ENCODE data around the gene DAP.

The DAP gene

DNA sequence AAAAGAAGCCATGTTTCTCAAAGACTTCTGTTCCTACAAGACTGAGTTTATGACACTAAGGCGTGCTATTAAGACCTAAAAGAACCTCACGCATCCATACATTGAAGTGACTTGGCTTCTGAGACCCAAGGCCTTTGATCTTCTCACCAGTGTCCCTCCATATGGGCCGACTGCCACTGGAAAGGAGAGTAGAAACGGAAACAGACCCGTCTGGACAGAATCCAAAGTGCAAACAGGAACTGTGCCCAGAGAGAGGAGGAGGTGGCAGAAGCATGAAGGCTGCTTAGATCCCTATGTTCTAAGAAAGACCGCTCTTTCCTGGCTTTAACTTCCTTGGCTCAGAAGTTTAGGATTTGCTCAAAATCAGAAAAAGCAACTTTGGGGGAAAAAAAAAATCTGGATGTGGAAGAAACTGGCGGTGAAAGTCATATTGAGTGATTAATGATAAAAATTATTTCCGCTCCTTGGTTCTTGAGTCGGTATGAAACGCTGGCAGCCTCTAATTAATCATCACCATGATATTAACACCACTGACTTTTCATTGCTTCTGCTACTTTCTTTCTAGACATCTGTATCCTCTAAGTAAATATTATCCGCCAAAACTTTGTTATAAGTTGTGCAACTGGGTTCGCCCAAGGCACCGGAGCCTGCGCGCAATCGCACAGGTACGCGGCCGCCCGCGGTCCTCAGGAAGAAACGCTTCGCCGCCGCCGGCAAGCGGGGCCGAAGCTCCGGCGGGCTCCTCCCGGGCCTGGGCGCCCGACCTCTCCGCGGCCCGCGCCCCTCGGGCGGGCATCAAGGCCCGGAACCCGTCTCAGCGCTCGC, 726 bp downstream of the DAP start:
- DNase-seq = peak; percentile 65

- no peak for DNase-seq
Observed at GRCh38 chr5:10759111-10759510, 1.9 kb downstream of the DAP start.

GRCh38 chr5:10757922-10758555, 3.0 kb downstream of the DAP start:
- no peak for DNase-seq

- no peak for DNase-seq
Observed at GRCh38 chr5:10757043-10757442, 4.0 kb downstream of the DAP start.

- DNase-seq = no peak
Observed at GRCh38 chr5:10756549-10756948, 4.5 kb downstream of the DAP start.

GRCh38 chr5:10753178-10753577, 7.9 kb downstream of the DAP start:
- no peak for DNase-seq

GRCh38 chr5:10752451-10752850, 8.6 kb downstream of the DAP start:
- no peak for DNase-seq

GRCh38 chr5:10750909-10751308, 10.1 kb downstream of the DAP start:
- no peak for DNase-seq

- no peak for DNase-seq
Observed at GRCh38 chr5:10747678-10748622, 13.1 kb downstream of the DAP start.

DNA sequence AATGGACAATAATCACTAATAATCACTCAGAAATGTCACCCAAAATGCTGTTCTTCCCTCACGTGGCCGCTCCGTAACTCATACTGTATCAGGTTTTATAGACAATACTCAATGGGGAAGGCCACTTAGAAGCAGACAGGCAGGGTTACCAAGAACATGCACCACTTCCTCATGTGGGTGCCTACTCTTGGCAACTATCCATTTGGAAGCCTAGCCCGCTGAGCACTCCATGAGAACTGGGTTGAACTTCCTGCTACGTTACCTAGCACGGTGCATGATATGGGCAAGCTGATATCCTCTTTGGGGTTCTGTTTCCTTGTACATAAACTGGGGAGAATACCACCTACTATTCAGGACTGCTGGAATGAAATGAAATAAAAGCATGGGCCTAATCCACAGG, 14.3 kb downstream of the DAP start:
- DNase-seq = peak; percentile 94

GRCh38 chr5:10745133-10745532, 15.9 kb downstream of the DAP start:
- peak; percentile 40 for DNase-seq

DNA sequence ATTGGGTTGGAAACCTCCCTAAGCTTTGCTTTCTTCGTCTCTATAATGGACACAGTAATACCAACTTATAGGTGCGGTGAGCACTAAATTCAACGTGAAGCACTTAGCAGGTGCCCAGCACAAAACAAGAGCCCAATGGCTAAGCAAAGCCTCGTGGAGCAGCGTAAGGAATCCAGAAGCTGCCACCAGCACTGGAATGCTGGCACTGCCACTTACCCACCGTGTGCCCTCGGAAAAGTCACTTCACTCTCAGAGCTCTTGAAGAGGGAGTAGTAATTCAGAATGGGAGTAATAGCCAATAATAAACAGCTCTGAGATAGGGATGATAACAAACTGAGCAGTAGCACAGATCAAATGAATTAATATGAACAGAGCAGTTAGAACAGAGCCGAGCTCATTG, 16.4 kb downstream of the DAP start:
- no peak for DNase-seq

DNA sequence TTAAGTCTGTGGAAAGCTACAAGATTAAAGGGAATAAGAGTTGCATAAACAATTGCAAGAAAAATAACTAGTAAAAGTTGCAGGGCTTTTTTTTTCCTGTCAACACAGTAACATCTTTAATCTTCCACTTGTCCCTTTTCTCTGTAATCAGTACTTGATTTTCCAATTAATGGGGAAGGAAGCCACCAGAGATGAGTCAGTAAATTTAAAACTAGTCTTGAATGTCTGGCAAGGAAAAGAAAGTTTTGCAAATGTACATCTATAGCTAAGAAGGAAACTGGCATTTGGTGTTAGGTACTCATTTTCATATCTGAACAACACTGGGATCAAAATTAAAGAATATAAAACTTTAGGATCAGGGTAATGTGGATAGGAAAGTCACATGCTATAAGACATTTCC, 17.1 kb downstream of the DAP start:
- no peak for DNase-seq

- DNase-seq = no peak
Observed at GRCh38 chr5:10743526-10743925, 17.5 kb downstream of the DAP start.

GRCh38 chr5:10741661-10742060, 19.4 kb downstream of the DAP start:
- DNase-seq = no peak

DNA sequence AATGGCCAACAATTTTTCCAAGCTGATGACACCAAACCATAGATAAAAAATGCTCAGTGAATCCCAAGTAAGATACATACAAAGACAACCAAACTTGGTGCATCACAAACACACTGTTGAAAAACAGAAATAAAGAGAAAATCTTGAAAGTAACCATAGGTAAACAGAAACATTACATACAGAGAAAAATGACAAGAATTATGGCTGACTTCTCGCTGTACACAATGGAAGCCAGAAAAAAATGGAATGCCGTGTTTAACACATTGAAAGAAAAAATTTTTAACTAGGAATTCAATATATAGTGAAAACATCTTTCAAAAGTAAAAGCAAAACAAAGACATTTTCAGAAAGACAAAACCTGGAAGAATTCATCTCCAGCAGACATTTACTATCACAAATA, 20.6 kb downstream of the DAP start:
- DNase-seq = no peak

- DNase-seq = no peak
Observed at GRCh38 chr5:10737880-10738279, 23.2 kb downstream of the DAP start.

DNA sequence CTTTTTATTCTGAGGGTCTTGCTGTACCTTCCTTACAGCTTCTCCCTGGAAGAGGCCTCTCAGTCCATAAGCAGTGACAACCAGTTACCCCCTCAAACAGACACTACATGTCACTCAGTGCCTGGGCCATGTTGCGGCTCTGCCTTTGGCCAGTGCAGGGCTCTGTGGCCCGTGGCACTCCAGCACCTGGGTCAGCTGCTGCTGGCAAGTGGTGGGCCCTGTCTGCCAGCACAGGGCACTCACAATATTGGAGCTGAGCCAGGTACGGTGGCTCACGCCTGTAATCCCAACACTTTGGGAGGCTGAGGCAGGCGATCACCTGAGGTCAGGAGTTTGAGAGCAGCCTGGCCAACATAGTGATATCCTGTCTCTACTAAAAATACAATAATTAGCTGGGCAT, 24.2 kb downstream of the DAP start:
- no peak for DNase-seq

GRCh38 chr5:10736354-10736753, 24.7 kb downstream of the DAP start:
- no peak for DNase-seq

DNA sequence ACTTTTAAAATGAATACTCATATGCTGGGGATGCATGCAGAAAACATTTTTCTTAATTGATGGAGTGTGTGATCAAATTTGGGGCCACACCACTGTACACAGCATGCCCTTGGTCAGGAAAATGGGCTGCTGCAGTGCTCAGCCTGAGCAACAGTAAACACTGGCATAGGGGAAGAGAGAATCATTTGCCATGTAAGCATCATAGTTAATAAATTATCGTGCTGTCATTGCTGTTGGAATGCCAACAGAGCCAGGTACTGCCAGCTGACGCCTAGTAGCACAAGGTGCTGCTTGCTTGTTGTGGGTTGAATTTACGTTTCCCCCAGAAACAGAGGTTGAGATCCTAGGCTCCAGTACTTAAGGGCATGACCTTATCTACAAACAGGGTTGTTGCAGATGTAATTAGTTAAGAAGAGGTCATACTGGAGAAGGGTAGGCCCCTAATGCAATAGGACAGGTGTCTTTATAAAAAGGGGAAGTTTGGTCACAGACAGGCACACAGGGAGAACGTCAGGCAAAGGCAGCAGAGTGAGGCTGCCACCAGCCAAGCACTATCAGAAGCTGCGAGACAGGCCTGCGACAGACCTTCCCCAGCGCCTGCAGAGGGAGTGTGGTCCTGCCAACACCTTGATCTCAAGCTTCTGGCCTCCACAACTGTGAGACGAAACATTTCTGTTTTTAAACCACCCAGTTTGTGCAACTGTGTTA, 25.3 kb downstream of the DAP start:
- DNase-seq = no peak

- DNase-seq = no peak
Observed at GRCh38 chr5:10734832-10735523, 26.1 kb downstream of the DAP start.

- DNase-seq = no peak
Observed at GRCh38 chr5:10734037-10734709, 26.9 kb downstream of the DAP start.
